Ishikawa (cell line): Measurements from ENCODE around the gene SV2B.

Source experiments
- CEBPB ChIP-seq: IDR thresholded peaks from 2 replicates; pipeline ENCODE4 v1.6.1; 2012
- CREB1 ChIP-seq: IDR thresholded peaks from 2 replicates; pipeline ENCODE4 v1.6.1; 2012; ENCODE audit warnings: low read depth
- EGR1 ChIP-seq: IDR thresholded peaks from 2 replicates; pipeline ENCODE4 v1.6.1; 2012
- EP300 ChIP-seq: IDR thresholded peaks from 2 replicates; pipeline ENCODE4 v1.6.1; 2012; ENCODE audit warnings: borderline replicate concordance
- FOXM1 ChIP-seq: IDR thresholded peaks from 2 replicates; pipeline ENCODE4 v1.6.1; 2012; ENCODE audit warnings: low read depth, borderline replicate concordance
- NFIC ChIP-seq: IDR thresholded peaks from 2 replicates; pipeline ENCODE4 v1.6.1; 2012
- RAD21 ChIP-seq: IDR thresholded peaks from 2 replicates; pipeline ENCODE4 v1.6.1; 2012; ENCODE audit warnings: low read depth
- TAF1 ChIP-seq: IDR thresholded peaks from 2 replicates; pipeline ENCODE4 v1.6.1; 2012; ENCODE audit warnings: low read depth, mild to moderate bottlenecking
- TCF12 ChIP-seq: IDR thresholded peaks from 2 replicates; pipeline ENCODE4 v1.6.1; 2012; ENCODE audit warnings: low read depth
- TEAD4 ChIP-seq: IDR thresholded peaks from 2 replicates; pipeline ENCODE4 v1.6.1; 2012
- YY1 ChIP-seq: IDR thresholded peaks from 2 replicates; pipeline ENCODE4 v1.6.1; 2012; ENCODE audit warnings: low read depth
- ZBTB7A ChIP-seq: IDR thresholded peaks from 2 replicates; pipeline ENCODE4 v1.6.1; 2012; ENCODE audit warnings: low read depth
- TF ChIP-seq, protein P1 (sequence below): IDR thresholded peaks from 2 replicates; pipeline ENCODE4 v1.6.1; 2012
- TF ChIP-seq, protein P2 (sequence below): IDR thresholded peaks from 2 replicates; pipeline ENCODE4 v1.6.1; 2012; ENCODE audit warnings: low read depth, mild to moderate bottlenecking
- TF ChIP-seq, protein P3 (sequence below): IDR thresholded peaks from 2 replicates; pipeline ENCODE4 v1.6.1; 2012

The SV2B gene

DNA sequence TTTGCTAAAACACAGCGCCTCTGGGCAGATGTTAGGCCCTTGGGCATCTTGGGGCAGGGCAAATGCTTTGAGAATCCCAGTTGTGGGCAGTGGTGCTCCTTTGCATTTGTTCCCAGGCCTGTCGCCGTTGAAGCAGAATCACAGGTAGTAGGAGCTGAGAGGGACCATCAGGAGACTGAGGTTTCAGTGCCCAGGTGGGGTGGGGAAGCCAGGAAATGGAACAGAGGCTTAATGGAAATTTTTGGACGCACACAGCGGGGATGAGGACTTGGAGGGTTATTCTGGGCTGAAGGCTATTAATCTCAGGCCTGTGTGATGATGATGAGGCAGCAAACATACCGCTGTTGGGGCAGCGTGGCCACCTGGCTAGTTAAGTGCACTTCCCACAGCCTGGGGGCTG is 99.5 kb downstream of the SV2B start:
- TF ChIP-seq CREB1 (no peak), EP300 (no peak), ZBTB7A (no peak), YY1 (no peak), FOXM1 (no peak), TCF12 (no peak), RAD21 (no peak), CEBPB (no peak)
- TF ChIP-seq, protein P1, sequence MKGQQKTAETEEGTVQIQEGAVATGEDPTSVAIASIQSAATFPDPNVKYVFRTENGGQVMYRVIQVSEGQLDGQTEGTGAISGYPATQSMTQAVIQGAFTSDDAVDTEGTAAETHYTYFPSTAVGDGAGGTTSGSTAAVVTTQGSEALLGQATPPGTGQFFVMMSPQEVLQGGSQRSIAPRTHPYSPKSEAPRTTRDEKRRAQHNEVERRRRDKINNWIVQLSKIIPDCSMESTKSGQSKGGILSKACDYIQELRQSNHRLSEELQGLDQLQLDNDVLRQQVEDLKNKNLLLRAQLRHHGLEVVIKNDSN, result no peak
- TF ChIP-seq, protein P2, sequence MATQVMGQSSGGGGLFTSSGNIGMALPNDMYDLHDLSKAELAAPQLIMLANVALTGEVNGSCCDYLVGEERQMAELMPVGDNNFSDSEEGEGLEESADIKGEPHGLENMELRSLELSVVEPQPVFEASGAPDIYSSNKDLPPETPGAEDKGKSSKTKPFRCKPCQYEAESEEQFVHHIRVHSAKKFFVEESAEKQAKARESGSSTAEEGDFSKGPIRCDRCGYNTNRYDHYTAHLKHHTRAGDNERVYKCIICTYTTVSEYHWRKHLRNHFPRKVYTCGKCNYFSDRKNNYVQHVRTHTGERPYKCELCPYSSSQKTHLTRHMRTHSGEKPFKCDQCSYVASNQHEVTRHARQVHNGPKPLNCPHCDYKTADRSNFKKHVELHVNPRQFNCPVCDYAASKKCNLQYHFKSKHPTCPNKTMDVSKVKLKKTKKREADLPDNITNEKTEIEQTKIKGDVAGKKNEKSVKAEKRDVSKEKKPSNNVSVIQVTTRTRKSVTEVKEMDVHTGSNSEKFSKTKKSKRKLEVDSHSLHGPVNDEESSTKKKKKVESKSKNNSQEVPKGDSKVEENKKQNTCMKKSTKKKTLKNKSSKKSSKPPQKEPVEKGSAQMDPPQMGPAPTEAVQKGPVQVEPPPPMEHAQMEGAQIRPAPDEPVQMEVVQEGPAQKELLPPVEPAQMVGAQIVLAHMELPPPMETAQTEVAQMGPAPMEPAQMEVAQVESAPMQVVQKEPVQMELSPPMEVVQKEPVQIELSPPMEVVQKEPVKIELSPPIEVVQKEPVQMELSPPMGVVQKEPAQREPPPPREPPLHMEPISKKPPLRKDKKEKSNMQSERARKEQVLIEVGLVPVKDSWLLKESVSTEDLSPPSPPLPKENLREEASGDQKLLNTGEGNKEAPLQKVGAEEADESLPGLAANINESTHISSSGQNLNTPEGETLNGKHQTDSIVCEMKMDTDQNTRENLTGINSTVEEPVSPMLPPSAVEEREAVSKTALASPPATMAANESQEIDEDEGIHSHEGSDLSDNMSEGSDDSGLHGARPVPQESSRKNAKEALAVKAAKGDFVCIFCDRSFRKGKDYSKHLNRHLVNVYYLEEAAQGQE, result no peak
- TF ChIP-seq, protein P3, sequence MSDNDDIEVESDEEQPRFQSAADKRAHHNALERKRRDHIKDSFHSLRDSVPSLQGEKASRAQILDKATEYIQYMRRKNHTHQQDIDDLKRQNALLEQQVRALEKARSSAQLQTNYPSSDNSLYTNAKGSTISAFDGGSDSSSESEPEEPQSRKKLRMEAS, result no peak

DNA sequence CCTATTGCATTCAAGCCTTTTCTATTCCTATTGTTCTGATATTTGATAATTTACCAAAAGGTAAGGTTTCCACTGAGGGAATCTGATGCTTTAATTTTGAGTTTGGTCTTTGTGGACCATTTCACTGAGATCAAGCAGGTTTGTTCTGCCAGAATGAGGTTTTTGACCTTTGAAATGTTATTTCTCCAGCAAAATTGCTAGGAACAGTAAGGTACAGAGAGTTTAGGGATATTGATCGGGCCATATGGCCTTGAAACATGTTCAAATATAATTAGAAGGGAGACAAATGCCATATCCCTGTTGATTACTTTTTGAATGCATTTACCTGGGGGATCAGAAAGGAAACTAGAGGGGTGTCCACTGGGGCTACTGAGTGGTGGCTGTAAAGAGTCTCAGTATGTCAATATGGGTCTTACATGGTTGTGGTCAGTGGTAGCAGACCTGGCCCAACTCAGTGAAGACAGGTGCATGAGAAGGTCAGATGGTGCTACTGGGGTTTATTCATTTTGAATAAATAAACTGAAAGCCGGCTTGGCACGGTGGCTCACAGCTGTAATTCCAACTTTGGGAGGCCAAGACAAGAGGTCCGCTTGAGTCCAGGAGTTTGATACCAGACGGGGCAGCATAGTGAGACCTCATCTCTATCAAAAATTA is 100.2 kb downstream of the SV2B start:
- no peak for TF ChIP-seq ZBTB7A
- TF ChIP-seq, protein P2, result no peak
- TF ChIP-seq, protein P3, result no peak
- TF ChIP-seq CEBPB, result no peak
- TF ChIP-seq RAD21, result no peak
- no peak for TF ChIP-seq YY1
- TF ChIP-seq, protein P1, result no peak
- TF ChIP-seq CREB1, result no peak
- TF ChIP-seq EGR1, result no peak
- no peak for TF ChIP-seq TCF12
- TF ChIP-seq TAF1, result no peak
- TF ChIP-seq TEAD4, result no peak
- no peak for TF ChIP-seq EP300
- no peak for TF ChIP-seq FOXM1
- TF ChIP-seq NFIC, result no peak

DNA sequence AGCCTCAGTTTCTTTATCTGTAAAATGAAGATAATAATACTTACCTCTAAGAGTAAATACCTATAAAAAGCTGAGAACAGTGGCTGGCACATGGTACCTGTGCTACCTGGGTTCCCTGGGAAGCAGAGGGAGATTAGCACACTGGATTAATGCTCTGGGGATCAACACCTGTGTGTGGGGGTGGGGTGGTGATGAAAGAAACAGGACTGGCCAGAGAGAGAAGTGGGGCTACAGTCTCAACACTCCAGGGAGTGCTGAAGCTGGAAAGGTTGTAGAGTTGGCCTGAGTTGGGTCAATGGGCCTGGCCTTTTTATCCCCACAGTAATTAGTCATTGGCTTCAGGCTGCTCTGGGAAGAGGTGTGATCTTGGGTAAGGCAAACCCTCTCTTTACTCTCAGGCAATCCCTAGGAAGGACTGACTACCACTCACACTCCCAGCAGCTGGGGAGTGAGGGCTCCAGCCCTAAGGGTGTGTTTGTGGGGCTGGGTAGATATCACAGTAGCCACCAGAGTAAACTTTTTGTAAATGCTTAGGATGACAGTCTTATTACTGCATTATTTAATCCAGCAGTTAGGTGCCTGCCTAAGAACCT is 102.5 kb downstream of the SV2B start:
- no peak for TF ChIP-seq EP300
- TF ChIP-seq FOXM1, result no peak
- TF ChIP-seq RAD21, result no peak
- no peak for TF ChIP-seq ZBTB7A
- TF ChIP-seq EGR1, result no peak
- TF ChIP-seq CREB1, result no peak
- TF ChIP-seq, protein P2, result no peak
- no peak for TF ChIP-seq CEBPB
- TF ChIP-seq TAF1, result no peak
- TF ChIP-seq, protein P3, result no peak
- TF ChIP-seq, protein P1, result no peak
- no peak for TF ChIP-seq TCF12
- no peak for TF ChIP-seq YY1
- no peak for TF ChIP-seq TEAD4
- TF ChIP-seq NFIC, result no peak
